GM19438 (cell line): Measurements from ENCODE around the gene CIPC.

Experiments
- ATAC-seq: cut with Tn5 transposase; IDR thresholded peaks from one replicate; pipeline ENCODE4 v1.9.1; 2021; ENCODE audit warnings: low read depth; ENCODE audit not compliant: unreplicated experiment

CIPC gene

GRCh38 chr14:77144412-77145115 is 46.5 kb downstream of the CIPC start:
- no peak for ATAC-seq

GRCh38 chr14:77145975-77146740 is 48.1 kb downstream of the CIPC start:
- ATAC-seq, result no peak

- ATAC-seq, result no peak
Observed at GRCh38 chr14:77148510-77149231, 50.6 kb downstream of the CIPC start.

GRCh38 chr14:77151245-77151644 is 53.2 kb downstream of the CIPC start:
- ATAC-seq, result no peak

GRCh38 chr14:77151918-77152588 is 54.0 kb downstream of the CIPC start:
- ATAC-seq, result no peak

GRCh38 chr14:77153802-77154201 is 55.7 kb downstream of the CIPC start:
- no peak for ATAC-seq

GRCh38 chr14:77154421-77154820 is 56.4 kb downstream of the CIPC start:
- no peak for ATAC-seq

- no peak for ATAC-seq
Observed at GRCh38 chr14:77155083-77155482, 57.0 kb downstream of the CIPC start.

GRCh38 chr14:77157740-77158139 is 59.7 kb downstream of the CIPC start:
- ATAC-seq, result no peak

- no peak for ATAC-seq
Observed at GRCh38 chr14:77158175-77158881, 60.3 kb downstream of the CIPC start.

GRCh38 chr14:77158882-77159255 is 60.8 kb downstream of the CIPC start:
- ATAC-seq, result no peak

- ATAC-seq, result no peak
Observed at GRCh38 chr14:77161011-77161410, 63.0 kb downstream of the CIPC start.
